ENCODE data around the gene MAP3K3.

MAP3K3 gene

DNA sequence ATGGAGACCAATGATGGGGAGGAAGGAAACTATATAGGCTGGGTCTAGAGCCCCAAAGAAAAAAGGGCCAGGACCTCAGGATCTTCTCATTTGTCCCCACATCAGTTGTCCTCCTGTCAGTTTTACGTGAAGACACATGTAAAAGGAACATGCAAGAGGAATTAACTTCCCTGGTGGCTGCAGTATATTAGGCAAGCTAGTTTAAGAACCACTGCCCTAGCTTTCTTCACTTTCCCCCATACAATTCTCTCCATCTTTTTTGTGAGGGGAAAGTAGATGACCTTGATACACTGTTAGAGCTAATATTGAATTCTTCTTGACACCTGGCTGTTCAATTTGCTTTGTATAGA is 2.3 kb downstream of the MAP3K3 start:
- WGBS (ENCODE audit: extremely low coverage, insufficient coverage, low lambda C conversion rate) = no CpG with 5 or more reads among the region's 1 CpG
- Histone ChIP-seq H3K4me3 (ENCODE audit: low read length) (no peak overlapping the region), H3K23ac (ENCODE audit: low read length) (no peak overlapping the region), H3K27me3 (ENCODE audit: insufficient read depth, low read length, poor library complexity) (no peaks in the 10 kb centered on the region), H2BK120ac (ENCODE audit: low read depth, low read length) (no peak overlapping the region), H2BK15ac (replicated peaks; ENCODE audit: low read depth) (no peak overlapping the region), H3K4ac (ENCODE audit: low read depth, low read length) (no peak overlapping the region), H4K5ac (ENCODE audit: low read length) (no peak overlapping the region), H3K4me2 (ENCODE audit: low read length) (no peak overlapping the region), H3K18ac (ENCODE audit: low read length) (no peak overlapping the region), H3K79me2 (ENCODE audit: control insufficient read depth, insufficient read depth, low read length) (peaks cover 18% of the 10 kb centered on the region), H3K56ac (ENCODE audit: low read length) (no peak overlapping the region), H4K8ac (ENCODE audit: low read depth, low read length) (no peak overlapping the region), H2AK5ac (ENCODE audit: low read length) (no peak overlapping the region), H3K36me3 (ENCODE audit: control insufficient read depth, insufficient read depth, low read length) (no peaks in the 10 kb centered on the region), H3K9ac (ENCODE audit: low read length) (no peak overlapping the region), H3K79me1 (ENCODE audit: low read length) (peaks cover 12% of the 10 kb centered on the region), H3K27ac (ENCODE audit: low read depth, low read length) (no peak overlapping the region), H3K4me1 (ENCODE audit: control insufficient read depth, low read depth, low read length) (peaks cover 3% of the 10 kb centered on the region), H2BK5ac (ENCODE audit: low read length) (no peak overlapping the region)
- DNase-seq = no peak

GRCh38 chr17:63626551-63627180 is 4.4 kb downstream of the MAP3K3 start:
- peaks cover 3% of the 10 kb centered on the region for H3K4me1 ChIP-seq (ENCODE audit: control insufficient read depth, low read depth, low read length)
- no peak overlapping the region for H3K4me2 ChIP-seq (ENCODE audit: low read length)
- no peak overlapping the region for H2BK15ac ChIP-seq (replicated peaks; ENCODE audit: low read depth)
- no CpG with 5 or more reads among the region's 4 CpGs for WGBS (ENCODE audit: extremely low coverage, insufficient coverage, low lambda C conversion rate)
- H3K9ac ChIP-seq (ENCODE audit: low read length) = no peak overlapping the region
- no peaks in the 10 kb centered on the region for H3K36me3 ChIP-seq (ENCODE audit: control insufficient read depth, insufficient read depth, low read length)
- no peak overlapping the region for H3K4ac ChIP-seq (ENCODE audit: low read depth, low read length)
- no peak overlapping the region for H4K8ac ChIP-seq (ENCODE audit: low read depth, low read length)
- H3K18ac ChIP-seq (ENCODE audit: low read length) = no peak overlapping the region
- no peak overlapping the region for H3K23ac ChIP-seq (ENCODE audit: low read length)
- no peak overlapping the region for H3K56ac ChIP-seq (ENCODE audit: low read length)
- peaks cover 20% of the 10 kb centered on the region for H3K79me2 ChIP-seq (ENCODE audit: control insufficient read depth, insufficient read depth, low read length)
- H2AK5ac ChIP-seq (ENCODE audit: low read length) = no peak overlapping the region
- no peak overlapping the region for H2BK5ac ChIP-seq (ENCODE audit: low read length)
- no peak for DNase-seq
- H2BK120ac ChIP-seq (ENCODE audit: low read depth, low read length) = no peak overlapping the region
- peaks cover 15% of the 10 kb centered on the region for H3K79me1 ChIP-seq (ENCODE audit: low read length)
- H3K27me3 ChIP-seq (ENCODE audit: insufficient read depth, low read length, poor library complexity) = no peaks in the 10 kb centered on the region
- no peak overlapping the region for H3K4me3 ChIP-seq (ENCODE audit: low read length)
- no peak overlapping the region for H3K27ac ChIP-seq (ENCODE audit: low read depth, low read length)
- no peak overlapping the region for H4K5ac ChIP-seq (ENCODE audit: low read length)

GRCh38 chr17:63629627-63630026 is 7.4 kb downstream of the MAP3K3 start:
- peaks cover 11% of the 10 kb centered on the region for H3K79me1 ChIP-seq (ENCODE audit: low read length)
- H3K4me1 ChIP-seq (ENCODE audit: control insufficient read depth, low read depth, low read length) = peaks cover 9% of the 10 kb centered on the region
- no peak overlapping the region for H4K8ac ChIP-seq (ENCODE audit: low read depth, low read length)
- H3K23ac ChIP-seq (ENCODE audit: low read length) = no peak overlapping the region
- no peaks in the 10 kb centered on the region for H3K36me3 ChIP-seq (ENCODE audit: control insufficient read depth, insufficient read depth, low read length)
- H3K4ac ChIP-seq (ENCODE audit: low read depth, low read length) = no peak overlapping the region
- no peak overlapping the region for H2BK120ac ChIP-seq (ENCODE audit: low read depth, low read length)
- no peak overlapping the region for H3K4me3 ChIP-seq (ENCODE audit: low read length)
- no peak overlapping the region for H3K4me2 ChIP-seq (ENCODE audit: low read length)
- no CpG with 5 or more reads among the region's 1 CpG for WGBS (ENCODE audit: extremely low coverage, insufficient coverage, low lambda C conversion rate)
- no peak overlapping the region for H4K5ac ChIP-seq (ENCODE audit: low read length)
- no peaks in the 10 kb centered on the region for H3K27me3 ChIP-seq (ENCODE audit: insufficient read depth, low read length, poor library complexity)
- H3K27ac ChIP-seq (ENCODE audit: low read depth, low read length) = no peak overlapping the region
- H3K18ac ChIP-seq (ENCODE audit: low read length) = no peak overlapping the region
- no peak overlapping the region for H3K9ac ChIP-seq (ENCODE audit: low read length)
- no peak overlapping the region for H3K56ac ChIP-seq (ENCODE audit: low read length)
- no peak overlapping the region for H2BK5ac ChIP-seq (ENCODE audit: low read length)
- DNase-seq = no peak
- no peak overlapping the region for H2AK5ac ChIP-seq (ENCODE audit: low read length)
- H3K79me2 ChIP-seq (ENCODE audit: control insufficient read depth, insufficient read depth, low read length) = peaks cover 13% of the 10 kb centered on the region
- H2BK15ac ChIP-seq (replicated peaks; ENCODE audit: low read depth) = no peak overlapping the region

DNA sequence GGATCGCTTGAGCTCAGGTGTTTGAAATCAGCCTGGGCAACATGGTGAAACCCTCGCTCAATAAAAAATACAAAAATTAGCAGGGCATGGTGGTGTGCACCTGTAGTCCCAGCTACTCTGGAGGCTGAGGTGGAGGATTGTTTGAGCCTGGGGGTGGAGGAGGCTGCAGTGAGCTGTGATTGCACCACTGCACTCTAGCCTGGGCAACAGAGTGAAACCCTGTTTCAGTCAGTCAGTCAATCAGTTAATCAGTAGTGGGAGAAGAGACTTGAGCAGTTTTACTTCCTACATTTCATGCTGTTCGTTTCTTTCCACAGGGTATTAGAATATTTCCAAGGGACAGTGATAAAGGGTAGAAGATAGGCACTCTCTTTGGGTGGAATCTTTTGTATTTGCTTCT is 8.8 kb downstream of the MAP3K3 start:
- peaks cover 7% of the 10 kb centered on the region for H3K79me1 ChIP-seq (ENCODE audit: low read length)
- no CpG with 5 or more reads among the region's 3 CpGs for WGBS (ENCODE audit: extremely low coverage, insufficient coverage, low lambda C conversion rate)
- H3K4me1 ChIP-seq (ENCODE audit: control insufficient read depth, low read depth, low read length) = peaks cover 9% of the 10 kb centered on the region
- no peak overlapping the region for H3K9ac ChIP-seq (ENCODE audit: low read length)
- H4K8ac ChIP-seq (ENCODE audit: low read depth, low read length) = no peak overlapping the region
- no peak overlapping the region for H3K4me3 ChIP-seq (ENCODE audit: low read length)
- H3K4ac ChIP-seq (ENCODE audit: low read depth, low read length) = no peak overlapping the region
- H2BK15ac ChIP-seq (replicated peaks; ENCODE audit: low read depth) = no peak overlapping the region
- H3K36me3 ChIP-seq (ENCODE audit: control insufficient read depth, insufficient read depth, low read length) = no peaks in the 10 kb centered on the region
- no peak overlapping the region for H3K4me2 ChIP-seq (ENCODE audit: low read length)
- H3K23ac ChIP-seq (ENCODE audit: low read length) = no peak overlapping the region
- no peaks in the 10 kb centered on the region for H3K27me3 ChIP-seq (ENCODE audit: insufficient read depth, low read length, poor library complexity)
- no peak overlapping the region for H3K27ac ChIP-seq (ENCODE audit: low read depth, low read length)
- no peak for DNase-seq
- no peak overlapping the region for H2BK5ac ChIP-seq (ENCODE audit: low read length)
- H4K5ac ChIP-seq (ENCODE audit: low read length) = no peak overlapping the region
- no peak overlapping the region for H2BK120ac ChIP-seq (ENCODE audit: low read depth, low read length)
- H2AK5ac ChIP-seq (ENCODE audit: low read length) = no peak overlapping the region
- H3K18ac ChIP-seq (ENCODE audit: low read length) = no peak overlapping the region
- no peak overlapping the region for H3K56ac ChIP-seq (ENCODE audit: low read length)
- peaks cover 6% of the 10 kb centered on the region for H3K79me2 ChIP-seq (ENCODE audit: control insufficient read depth, insufficient read depth, low read length)

GRCh38 chr17:63631626-63632025 is 9.4 kb downstream of the MAP3K3 start:
- Histone ChIP-seq H2BK5ac (ENCODE audit: low read length) (no peak overlapping the region), H3K36me3 (ENCODE audit: control insufficient read depth, insufficient read depth, low read length) (peaks cover 2% of the 10 kb centered on the region), H3K27me3 (ENCODE audit: insufficient read depth, low read length, poor library complexity) (no peaks in the 10 kb centered on the region), H3K79me2 (ENCODE audit: control insufficient read depth, insufficient read depth, low read length) (peaks cover 5% of the 10 kb centered on the region), H3K56ac (ENCODE audit: low read length) (no peak overlapping the region), H3K79me1 (ENCODE audit: low read length) (peaks cover 10% of the 10 kb centered on the region), H4K8ac (ENCODE audit: low read depth, low read length) (no peak overlapping the region), H3K27ac (ENCODE audit: low read depth, low read length) (no peak overlapping the region), H2BK15ac (replicated peaks; ENCODE audit: low read depth) (no peak overlapping the region), H3K4me1 (ENCODE audit: control insufficient read depth, low read depth, low read length) (peaks cover 9% of the 10 kb centered on the region), H3K9ac (ENCODE audit: low read length) (no peak overlapping the region), H3K23ac (ENCODE audit: low read length) (no peak overlapping the region), H3K18ac (ENCODE audit: low read length) (no peak overlapping the region), H3K4me3 (ENCODE audit: low read length) (no peak overlapping the region), H2BK120ac (ENCODE audit: low read depth, low read length) (no peak overlapping the region), H3K4ac (ENCODE audit: low read depth, low read length) (no peak overlapping the region), H2AK5ac (ENCODE audit: low read length) (no peak overlapping the region), H4K5ac (ENCODE audit: low read length) (no peak overlapping the region), H3K4me2 (ENCODE audit: low read length) (no peak overlapping the region)
- no CpG with 5 or more reads among the region's 1 CpG for WGBS (ENCODE audit: extremely low coverage, insufficient coverage, low lambda C conversion rate)
- no peak for DNase-seq

GRCh38 chr17:63633742-63634141 is 11.5 kb downstream of the MAP3K3 start:
- DNase-seq = peak; percentile 56
- Histone ChIP-seq H3K4me1 (ENCODE audit: control insufficient read depth, low read depth, low read length) (peaks cover 6% of the 10 kb centered on the region), H3K18ac (ENCODE audit: low read length) (no peak overlapping the region), H3K9ac (ENCODE audit: low read length) (no peak overlapping the region), H2AK5ac (ENCODE audit: low read length) (no peak overlapping the region), H2BK5ac (ENCODE audit: low read length) (peak overlapping the region; percentile 59), H3K79me1 (ENCODE audit: low read length) (peaks cover 8% of the 10 kb centered on the region), H3K27ac (ENCODE audit: low read depth, low read length) (peak overlapping the region; percentile 72), H3K27me3 (ENCODE audit: insufficient read depth, low read length, poor library complexity) (no peaks in the 10 kb centered on the region), H3K79me2 (ENCODE audit: control insufficient read depth, insufficient read depth, low read length) (peaks cover 2% of the 10 kb centered on the region), H2BK120ac (ENCODE audit: low read depth, low read length) (no peak overlapping the region), H3K23ac (ENCODE audit: low read length) (no peak overlapping the region), H2BK15ac (replicated peaks; ENCODE audit: low read depth) (no peak overlapping the region), H3K4me3 (ENCODE audit: low read length) (no peak overlapping the region), H3K4ac (ENCODE audit: low read depth, low read length) (no peak overlapping the region), H4K5ac (ENCODE audit: low read length) (no peak overlapping the region), H4K8ac (ENCODE audit: low read depth, low read length) (no peak overlapping the region), H3K36me3 (ENCODE audit: control insufficient read depth, insufficient read depth, low read length) (peaks cover 3% of the 10 kb centered on the region), H3K56ac (ENCODE audit: low read length) (peak overlapping the region; percentile 58), H3K4me2 (ENCODE audit: low read length) (no peak overlapping the region)

All from mesendoderm (in vitro differentiated cells).